Type B pancreatic cell (in vitro differentiated cells): ENCODE results near the gene KLK3. TPM values are rescaled to one million over a fixed set of nuclear protein-coding genes. Genes with fewer than 3 reads are reported as not detected.

Source experiments
- DNase-seq: peaks from one replicate; pipeline ENCODE4 v3.0.0; 2021; ENCODE audit warnings: mixed read lengths; ENCODE audit not compliant: unreplicated experiment; ENCODE audit errors: extremely low spot score
- H3K27ac Mint-ChIP-seq: 2 replicates; pipeline ENCODE4 v1.8.0; 2021; ENCODE audit warnings: mild to moderate bottlenecking, mixed read lengths
- H3K27me3 Mint-ChIP-seq: 2 replicates; pipeline ENCODE4 v1.8.0; 2021; ENCODE audit warnings: mixed read lengths
- H3K36me3 Mint-ChIP-seq: 2 replicates; pipeline ENCODE4 v1.8.0; 2021; ENCODE audit warnings: mixed read lengths
- H3K4me1 Mint-ChIP-seq: one replicate; pipeline ENCODE4 v1.8.0; 2021; ENCODE audit warnings: mixed read lengths; ENCODE audit not compliant: unreplicated experiment
- H3K4me3 Mint-ChIP-seq: 2 replicates; pipeline ENCODE4 v1.8.0; 2021; ENCODE audit warnings: mild to moderate bottlenecking, mixed read lengths
- H3K9me3 Mint-ChIP-seq: 2 replicates; pipeline ENCODE4 v1.8.0; 2021; ENCODE audit warnings: mixed read lengths
- total RNA-seq: library from RNA; stranded (reverse); gene quantifications from 2 replicates; pipeline ENCODE4 v1.2.1, GENCODE V29; 2021; ENCODE audit warnings: low replicate concordance
- TF ChIP-seq, protein P1 (sequence below): fragments of 200-600 bp; sonication (generic); conservative IDR thresholded peaks from 2 replicates; pipeline ENCODE4 v1.5.0; 2021; ENCODE audit warnings: antibody characterized with exemption, mild to moderate bottlenecking

Gene KLK3
- total RNA-seq, 1 donor from 2014 or later = not detected

DNA sequence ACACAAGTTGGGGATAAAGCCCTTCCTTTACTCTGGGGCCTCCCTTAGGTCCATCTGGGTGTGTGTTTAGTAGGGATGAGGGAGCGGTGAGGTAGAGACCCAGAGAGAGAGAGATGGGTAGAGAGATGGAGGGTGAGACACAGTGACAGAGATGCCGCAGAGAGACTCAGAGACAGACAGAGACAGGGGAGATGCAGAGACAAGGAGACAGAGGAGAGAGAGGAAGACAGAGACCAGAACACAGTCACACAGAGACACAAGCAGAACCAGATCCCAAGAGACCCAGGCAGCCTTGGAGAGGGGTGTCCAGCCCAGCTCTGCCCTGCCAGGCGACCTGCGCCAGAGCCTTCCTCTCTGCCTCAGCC is 33.5 kb upstream of the KLK3 start:
- Mint-ChIP-seq H3K4me1 (peaks cover 13% of the 10 kb centered on the region), H3K27ac (no peak overlapping the region), H3K4me3 (no peak overlapping the region), H3K27me3 (peaks cover 77% of the 10 kb centered on the region), H3K36me3 (no peaks in the 10 kb centered on the region), H3K9me3 (peaks cover 2% of the 10 kb centered on the region)
- DNase-seq = no peak
- TF ChIP-seq, protein P1, sequence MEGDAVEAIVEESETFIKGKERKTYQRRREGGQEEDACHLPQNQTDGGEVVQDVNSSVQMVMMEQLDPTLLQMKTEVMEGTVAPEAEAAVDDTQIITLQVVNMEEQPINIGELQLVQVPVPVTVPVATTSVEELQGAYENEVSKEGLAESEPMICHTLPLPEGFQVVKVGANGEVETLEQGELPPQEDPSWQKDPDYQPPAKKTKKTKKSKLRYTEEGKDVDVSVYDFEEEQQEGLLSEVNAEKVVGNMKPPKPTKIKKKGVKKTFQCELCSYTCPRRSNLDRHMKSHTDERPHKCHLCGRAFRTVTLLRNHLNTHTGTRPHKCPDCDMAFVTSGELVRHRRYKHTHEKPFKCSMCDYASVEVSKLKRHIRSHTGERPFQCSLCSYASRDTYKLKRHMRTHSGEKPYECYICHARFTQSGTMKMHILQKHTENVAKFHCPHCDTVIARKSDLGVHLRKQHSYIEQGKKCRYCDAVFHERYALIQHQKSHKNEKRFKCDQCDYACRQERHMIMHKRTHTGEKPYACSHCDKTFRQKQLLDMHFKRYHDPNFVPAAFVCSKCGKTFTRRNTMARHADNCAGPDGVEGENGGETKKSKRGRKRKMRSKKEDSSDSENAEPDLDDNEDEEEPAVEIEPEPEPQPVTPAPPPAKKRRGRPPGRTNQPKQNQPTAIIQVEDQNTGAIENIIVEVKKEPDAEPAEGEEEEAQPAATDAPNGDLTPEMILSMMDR = no peak

DNA sequence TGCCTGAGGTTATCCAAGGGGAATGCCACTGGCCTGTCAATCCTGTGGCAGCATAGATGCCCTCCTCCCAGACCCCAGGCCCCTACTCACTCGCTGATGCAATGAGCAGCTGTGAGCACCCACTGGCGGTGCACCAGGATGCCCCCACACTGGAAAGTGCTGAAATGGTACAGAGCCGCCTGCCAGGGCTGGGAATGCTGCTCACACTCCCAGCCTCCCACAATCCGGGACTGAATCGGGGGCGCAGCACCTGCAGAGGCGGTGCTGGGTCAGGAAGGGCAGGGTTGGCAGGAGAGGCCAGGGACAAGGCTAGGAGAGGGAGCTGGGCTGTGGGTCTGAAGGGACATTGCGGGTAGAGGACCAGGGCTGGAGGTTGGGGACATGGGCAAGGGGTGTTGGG is 33.1 kb upstream of the KLK3 start:
- Mint-ChIP-seq H3K9me3 (no peaks in the 10 kb centered on the region), H3K4me1 (peaks cover 13% of the 10 kb centered on the region), H3K27ac (no peak overlapping the region), H3K27me3 (peaks cover 77% of the 10 kb centered on the region), H3K4me3 (no peak overlapping the region), H3K36me3 (no peaks in the 10 kb centered on the region)
- TF ChIP-seq, protein P1 = no peak
- DNase-seq = no peak

DNA sequence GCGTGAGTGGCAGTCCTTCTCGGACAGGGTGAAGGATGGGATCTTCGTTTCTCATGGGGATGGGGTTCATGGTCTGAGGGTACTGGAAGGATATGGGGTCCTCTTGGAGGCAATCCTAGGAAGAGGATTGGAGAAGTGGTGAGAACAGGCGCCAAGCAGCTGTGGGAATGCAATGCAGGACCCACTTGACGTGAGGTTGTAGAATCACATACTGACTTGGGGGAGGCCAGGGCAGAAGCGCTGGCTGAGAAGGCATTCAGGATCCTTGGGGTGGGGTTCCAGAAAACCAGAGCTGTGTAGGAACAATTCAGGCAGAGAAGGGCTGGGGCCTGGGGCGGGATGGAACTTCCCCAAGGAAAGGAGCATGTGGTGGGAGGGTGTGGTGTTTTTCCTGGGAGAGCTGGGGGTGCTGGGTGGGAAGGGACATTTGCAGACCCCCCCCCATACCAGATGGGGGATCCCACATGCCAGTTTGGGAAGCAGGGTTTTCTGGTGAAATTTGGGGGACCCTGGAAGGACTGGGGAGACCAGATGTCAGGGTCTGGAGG is 32.0 kb upstream of the KLK3 start:
- H3K4me1 Mint-ChIP-seq = peaks cover 13% of the 10 kb centered on the region
- no peaks in the 10 kb centered on the region for H3K9me3 Mint-ChIP-seq
- H3K4me3 Mint-ChIP-seq = no peak overlapping the region
- TF ChIP-seq, protein P1 = no peak
- no peaks in the 10 kb centered on the region for H3K36me3 Mint-ChIP-seq
- DNase-seq = no peak
- H3K27ac Mint-ChIP-seq = no peak overlapping the region
- H3K27me3 Mint-ChIP-seq = peaks cover 70% of the 10 kb centered on the region

DNA sequence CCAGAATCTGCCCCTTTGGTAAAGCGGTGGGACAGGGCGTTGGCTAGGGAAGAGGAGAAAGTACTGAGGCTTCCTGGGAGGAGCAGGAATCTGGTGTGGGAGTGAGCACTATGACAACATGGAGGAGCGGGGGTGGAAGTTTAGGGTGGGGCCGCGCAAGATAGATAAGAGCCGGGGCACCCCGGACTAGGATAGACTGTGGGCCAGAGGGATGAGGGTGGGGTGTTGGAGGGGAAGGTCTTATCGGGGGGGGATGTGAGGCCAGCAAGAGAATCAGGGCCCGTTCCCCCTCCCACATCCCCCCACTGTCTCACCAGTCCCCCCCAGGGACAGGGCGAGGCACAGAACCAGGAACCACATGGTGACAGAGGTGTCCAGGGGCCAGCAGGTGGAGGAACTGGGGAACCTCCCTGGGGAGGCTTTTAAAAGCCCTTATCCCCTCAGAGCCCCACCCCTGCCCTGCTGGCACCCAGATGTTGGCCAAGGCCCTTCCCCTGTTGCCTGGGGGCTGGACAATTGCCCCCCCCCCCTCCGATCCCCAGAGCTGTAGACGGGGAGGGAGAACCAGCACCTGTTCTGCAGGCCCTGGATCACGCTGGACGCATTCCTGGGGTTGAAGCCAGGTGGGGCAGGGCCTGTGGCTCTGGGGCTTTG is 31.2 kb upstream of the KLK3 start, which contains the start of gene KLK1:
Gene KLK1, minus strand, starts transcription at position 399 of the 654 bp plus-strand sequence. Its CDS starts 39 bp downstream, at position 360.
- no peaks in the 10 kb centered on the region for H3K9me3 Mint-ChIP-seq
- H3K27me3 Mint-ChIP-seq = peaks cover 66% of the 10 kb centered on the region
- no peak within 1 kb of the TSS for H3K4me3 Mint-ChIP-seq
- TF ChIP-seq, protein P1 = no peak
- H3K4me1 Mint-ChIP-seq = peaks cover 13% of the 10 kb centered on the region
- H3K36me3 Mint-ChIP-seq = no peaks in the 10 kb centered on the region
- no peak within 1 kb of the TSS for H3K27ac Mint-ChIP-seq
- DNase-seq = no peak

DNA sequence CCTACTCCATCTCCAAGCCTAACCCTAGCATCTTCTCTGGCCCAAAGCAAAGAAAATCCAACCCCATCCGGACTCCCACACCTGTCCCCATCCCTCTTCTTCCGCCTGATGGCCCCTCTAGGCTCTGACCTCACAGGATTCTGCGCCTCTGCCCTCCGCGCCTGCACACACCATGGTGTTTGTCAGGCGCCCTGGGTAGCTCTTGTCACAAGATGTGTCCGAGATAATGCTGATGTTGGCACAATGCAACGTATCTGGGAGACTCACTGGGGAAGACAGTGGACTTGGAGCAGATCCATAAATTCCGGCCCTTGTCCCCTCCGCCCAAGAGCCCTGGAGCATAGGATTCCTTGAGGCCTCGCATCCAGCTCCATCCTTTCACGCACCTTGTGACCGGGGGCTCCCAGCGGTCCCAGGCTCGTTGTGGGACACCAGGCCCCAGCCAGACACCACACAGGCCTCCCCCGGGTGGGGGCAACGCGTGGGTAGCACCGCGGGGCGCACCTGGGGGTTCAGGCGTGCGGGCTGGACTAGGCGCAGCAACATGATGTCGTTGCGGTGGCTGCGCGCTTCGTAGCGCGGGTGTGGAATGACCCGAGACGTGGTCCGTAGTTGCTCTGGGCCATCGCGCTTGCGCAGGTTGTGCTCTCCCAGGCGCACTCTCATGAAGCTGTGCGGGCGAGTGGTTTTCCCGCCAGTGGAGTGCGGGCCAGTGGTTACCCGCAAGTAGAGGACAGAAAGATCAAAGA is 28.0 kb upstream of the KLK3 start:
- Mint-ChIP-seq H3K4me3 (no peak overlapping the region), H3K27me3 (peaks cover 43% of the 10 kb centered on the region), H3K27ac (no peak overlapping the region), H3K9me3 (no peaks in the 10 kb centered on the region), H3K36me3 (no peaks in the 10 kb centered on the region), H3K4me1 (no peaks in the 10 kb centered on the region)
- no peak for DNase-seq
- TF ChIP-seq, protein P1 = no peak
